GM12865 (cell line): ENCODE results near the gene ABTB2.

Source experiments
- DNase-seq: peaks from one replicate; pipeline ENCODE4 v3.0.0; 2010; ENCODE audit warnings: low read depth
- H3K4me3 ChIP-seq: 2 replicates; pipeline ENCODE4 v1.5.1; 2011; ENCODE audit warnings: mild to moderate bottlenecking, low read depth, low read length, control low read depth
- TF ChIP-seq, protein P1 (sequence below): IDR thresholded peaks from 2 replicates; pipeline ENCODE4 v1.5.1; 2011; ENCODE audit warnings: low read length, control low read depth, low read depth, inconsistent platforms; ENCODE audit not compliant: insufficient read depth; ENCODE audit errors: missing control alignments

The ABTB2 gene

DNA sequence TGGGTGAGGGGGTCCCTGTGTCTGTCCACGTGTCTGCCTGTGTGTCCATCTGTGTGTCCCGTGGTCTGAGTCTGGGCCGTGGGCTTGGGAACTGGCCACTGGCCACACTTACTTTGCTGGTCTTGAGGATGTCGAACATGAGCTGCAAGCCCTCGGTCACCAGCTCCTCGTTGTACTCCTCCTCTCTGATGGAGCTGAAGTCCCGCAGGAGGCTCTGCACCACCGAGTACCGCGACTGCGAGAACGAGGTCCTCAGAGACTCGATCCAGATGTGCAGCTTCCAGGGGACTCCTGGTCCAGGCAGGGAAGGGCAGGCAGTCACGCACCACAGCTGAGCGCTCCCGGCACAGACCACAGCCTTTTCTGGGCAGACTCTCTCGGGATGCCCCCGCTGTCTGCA lies 197.0 kb downstream of the ABTB2 start:
- no peak for DNase-seq
- TF ChIP-seq, protein P1, sequence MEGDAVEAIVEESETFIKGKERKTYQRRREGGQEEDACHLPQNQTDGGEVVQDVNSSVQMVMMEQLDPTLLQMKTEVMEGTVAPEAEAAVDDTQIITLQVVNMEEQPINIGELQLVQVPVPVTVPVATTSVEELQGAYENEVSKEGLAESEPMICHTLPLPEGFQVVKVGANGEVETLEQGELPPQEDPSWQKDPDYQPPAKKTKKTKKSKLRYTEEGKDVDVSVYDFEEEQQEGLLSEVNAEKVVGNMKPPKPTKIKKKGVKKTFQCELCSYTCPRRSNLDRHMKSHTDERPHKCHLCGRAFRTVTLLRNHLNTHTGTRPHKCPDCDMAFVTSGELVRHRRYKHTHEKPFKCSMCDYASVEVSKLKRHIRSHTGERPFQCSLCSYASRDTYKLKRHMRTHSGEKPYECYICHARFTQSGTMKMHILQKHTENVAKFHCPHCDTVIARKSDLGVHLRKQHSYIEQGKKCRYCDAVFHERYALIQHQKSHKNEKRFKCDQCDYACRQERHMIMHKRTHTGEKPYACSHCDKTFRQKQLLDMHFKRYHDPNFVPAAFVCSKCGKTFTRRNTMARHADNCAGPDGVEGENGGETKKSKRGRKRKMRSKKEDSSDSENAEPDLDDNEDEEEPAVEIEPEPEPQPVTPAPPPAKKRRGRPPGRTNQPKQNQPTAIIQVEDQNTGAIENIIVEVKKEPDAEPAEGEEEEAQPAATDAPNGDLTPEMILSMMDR = no peak
- no peak overlapping the region for H3K4me3 ChIP-seq

DNA sequence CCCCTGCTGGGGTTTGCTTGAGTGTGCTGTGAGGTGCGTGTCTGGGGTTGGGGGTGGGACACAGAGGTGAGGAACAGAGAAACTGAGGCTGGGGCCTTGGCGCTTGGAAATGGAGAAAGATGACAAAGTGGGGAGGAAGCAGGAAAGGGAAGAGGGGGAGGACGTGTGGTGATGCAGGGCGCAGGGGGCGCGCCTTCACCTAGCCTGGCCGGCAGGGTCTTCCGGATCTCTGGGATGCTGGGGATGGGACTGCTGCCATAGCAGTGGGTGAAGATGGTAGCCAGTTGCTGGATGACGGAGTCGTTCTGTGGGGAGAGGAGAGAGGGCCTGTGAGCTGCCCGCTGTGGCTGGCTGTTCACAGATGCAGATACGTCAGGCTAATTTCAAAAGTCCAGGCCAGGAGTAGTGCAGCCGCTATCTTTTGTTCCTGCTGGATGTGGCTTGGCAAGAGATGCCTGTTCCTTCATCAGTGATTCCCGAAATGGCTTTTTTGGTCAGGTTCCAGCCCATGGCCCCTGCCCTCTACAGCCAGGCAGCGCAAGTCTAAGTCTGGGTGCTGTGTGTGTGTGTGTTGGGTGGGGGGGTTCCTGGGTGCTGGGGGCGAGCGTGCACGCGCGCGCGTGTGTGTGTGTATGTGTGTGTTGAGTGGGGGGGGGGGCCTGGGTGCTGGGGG lies 197.6 kb downstream of the ABTB2 start:
- TF ChIP-seq, protein P1 = no peak
- H3K4me3 ChIP-seq = no peak overlapping the region

DNA sequence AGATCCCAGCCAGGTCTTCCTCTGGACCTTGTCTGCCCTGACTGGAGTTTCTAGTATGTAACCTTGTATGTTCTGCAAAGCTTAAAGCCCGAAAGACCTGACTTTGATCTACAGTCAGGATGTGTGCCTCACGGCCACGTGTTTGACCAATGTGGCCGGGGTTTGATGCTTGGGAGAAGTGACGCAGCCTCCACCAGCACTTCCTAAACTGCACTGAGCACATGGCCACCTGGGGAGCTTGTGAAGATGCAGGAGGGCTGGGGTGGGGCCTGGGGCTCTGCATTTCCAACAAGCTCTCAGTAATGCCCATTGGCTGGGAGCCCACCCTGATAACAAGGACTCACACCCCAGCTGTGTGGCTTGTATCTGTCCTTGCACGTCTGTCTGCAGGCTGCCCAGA lies 199.1 kb downstream of the ABTB2 start:
- H3K4me3 ChIP-seq = no peak overlapping the region
- TF ChIP-seq, protein P1 = no peak
- no peak for DNase-seq

More for the DNA sequence above, 197.6 kb downstream of the ABTB2 start:
- no peak for DNase-seq

DNA sequence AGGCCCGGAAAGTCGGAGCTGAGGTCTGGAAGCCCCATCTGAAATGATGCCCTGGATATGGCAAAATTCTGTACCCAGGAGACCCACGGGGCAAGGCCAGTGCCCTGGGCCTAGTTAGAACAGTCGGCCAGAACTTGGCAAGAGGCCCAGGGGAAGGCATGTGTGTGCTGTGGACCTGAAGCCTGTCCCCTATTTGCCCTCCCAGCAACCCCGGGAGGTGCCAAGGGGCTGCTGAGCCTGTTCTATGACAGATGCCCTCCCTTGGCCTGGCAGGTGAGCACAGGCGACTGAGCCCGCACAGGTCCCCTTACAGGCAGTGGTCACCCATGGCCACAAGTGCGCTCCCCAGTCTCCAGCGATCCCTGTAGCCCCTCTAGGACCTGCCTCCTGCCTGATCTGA lies 200.6 kb downstream of the ABTB2 start:
- TF ChIP-seq, protein P1 = no peak
- no peak for DNase-seq

DNA sequence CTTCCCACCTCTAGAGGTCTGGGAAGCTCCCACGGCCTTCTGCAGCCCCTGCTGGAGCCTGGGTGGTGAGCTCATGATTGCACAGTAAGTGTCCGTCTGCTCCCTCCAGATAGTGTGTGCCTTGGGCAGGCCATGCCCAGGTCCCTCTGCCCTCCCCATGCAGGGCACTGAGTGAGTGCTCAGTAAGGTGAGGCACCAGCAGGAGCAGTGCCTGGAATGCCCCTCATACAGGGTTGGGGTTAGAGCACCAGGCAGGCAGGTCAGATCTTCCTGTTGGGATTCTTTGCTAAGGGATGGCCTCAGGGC lies 202.1 kb downstream of the ABTB2 start:
- H3K4me3 ChIP-seq = no peak overlapping the region
- DNase-seq = no peak
- TF ChIP-seq, protein P1 = no peak

More for the DNA sequence above, 200.6 kb downstream of the ABTB2 start:
- no peak overlapping the region for H3K4me3 ChIP-seq

DNA sequence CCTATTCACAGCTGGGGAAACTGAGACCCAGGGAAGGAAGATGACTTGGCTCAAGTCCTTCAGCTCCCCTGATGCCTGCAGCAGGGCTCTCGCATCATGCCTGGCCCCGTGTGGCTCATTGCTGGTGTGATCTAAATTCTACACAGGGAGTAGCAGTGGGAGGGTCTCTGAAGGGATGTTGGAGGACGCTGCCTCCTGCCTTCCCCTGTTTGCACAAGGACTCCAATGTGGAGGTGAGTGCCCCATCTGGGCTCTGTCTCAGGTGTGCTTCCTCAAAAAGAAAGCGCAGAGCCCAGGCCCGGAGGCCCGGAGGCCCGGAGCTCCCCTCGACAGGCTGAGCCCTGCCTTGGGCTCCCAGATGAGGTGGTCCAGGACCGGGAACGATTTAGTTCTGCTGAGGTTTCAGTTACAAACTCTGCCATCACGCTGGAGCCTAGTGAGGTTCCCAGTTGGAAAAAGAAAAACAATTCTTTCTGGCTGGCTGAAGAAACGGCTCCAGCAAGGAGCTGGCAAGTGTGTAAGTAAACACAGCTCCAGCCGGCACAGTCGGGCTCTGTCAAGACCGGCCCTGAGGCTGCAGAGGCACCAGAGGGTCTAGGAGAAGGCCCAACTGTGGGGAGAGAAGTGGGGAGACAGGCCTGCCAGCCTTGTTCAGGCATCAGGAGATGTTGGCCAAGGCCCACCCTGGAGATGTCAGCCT lies 202.6 kb downstream of the ABTB2 start:
- TF ChIP-seq, protein P1 = no peak
- DNase-seq = no peak
- H3K4me3 ChIP-seq = no peak overlapping the region
